ENCODE results near the gene ITGB6.
A peak's percentile ranks its signal among the peaks of the same experiment; 100 is the strongest.

- TF ChIP-seq, protein P1, sequence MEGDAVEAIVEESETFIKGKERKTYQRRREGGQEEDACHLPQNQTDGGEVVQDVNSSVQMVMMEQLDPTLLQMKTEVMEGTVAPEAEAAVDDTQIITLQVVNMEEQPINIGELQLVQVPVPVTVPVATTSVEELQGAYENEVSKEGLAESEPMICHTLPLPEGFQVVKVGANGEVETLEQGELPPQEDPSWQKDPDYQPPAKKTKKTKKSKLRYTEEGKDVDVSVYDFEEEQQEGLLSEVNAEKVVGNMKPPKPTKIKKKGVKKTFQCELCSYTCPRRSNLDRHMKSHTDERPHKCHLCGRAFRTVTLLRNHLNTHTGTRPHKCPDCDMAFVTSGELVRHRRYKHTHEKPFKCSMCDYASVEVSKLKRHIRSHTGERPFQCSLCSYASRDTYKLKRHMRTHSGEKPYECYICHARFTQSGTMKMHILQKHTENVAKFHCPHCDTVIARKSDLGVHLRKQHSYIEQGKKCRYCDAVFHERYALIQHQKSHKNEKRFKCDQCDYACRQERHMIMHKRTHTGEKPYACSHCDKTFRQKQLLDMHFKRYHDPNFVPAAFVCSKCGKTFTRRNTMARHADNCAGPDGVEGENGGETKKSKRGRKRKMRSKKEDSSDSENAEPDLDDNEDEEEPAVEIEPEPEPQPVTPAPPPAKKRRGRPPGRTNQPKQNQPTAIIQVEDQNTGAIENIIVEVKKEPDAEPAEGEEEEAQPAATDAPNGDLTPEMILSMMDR (conservative IDR thresholded peaks at IDR 0.05; ENCODE audit: low read depth, low read length): no peak
- TF ChIP-seq RAD21 (IDR thresholded peaks at IDR 0.05; ENCODE audit: low read length) (0 out of 2 replicates have a peak, but pooled peaks have one; percentile 5), POLR2A (IDR thresholded peaks at IDR 0.05; ENCODE audit: low read depth, low read length) (no peak), MAZ (IDR thresholded peaks at IDR 0.05; ENCODE audit: borderline replicate concordance, low read depth, low read length) (no peak), MAFK (IDR thresholded peaks at IDR 0.05; ENCODE audit: low read depth, low read length) (peak; percentile 45), USF2 (IDR thresholded peaks at IDR 0.05; ENCODE audit: low read depth, low read length) (no peak)
These were observed 24.0 kb upstream of the ITGB6 start for GRCh38 chr2:160224060-160224459.
